Testis (tissue), 5 donors: Measurements from ENCODE around the gene GPATCH2. TPM values are rescaled to one million over a fixed set of nuclear protein-coding genes. Genes with fewer than 3 reads are reported as not detected.

ENCODE experiments used
- DNase-seq: peaks from one replicate; pipeline ENCODE4 v3.0.0-alpha.2; 2019
- H3K27ac ChIP-seq, 2 donors: fragments of 200-600 bp; sonication (generic); one replicate each; pipeline ENCODE4 v1.5.1; 2019
- H3K27me3 ChIP-seq: fragments of 200-600 bp; sonication (generic); one replicate; pipeline ENCODE4 v1.5.1; 2019
- H3K36me3 ChIP-seq: fragments of 200-600 bp; sonication (generic); one replicate; pipeline ENCODE4 v1.5.1; 2017; ENCODE audit warnings: low read depth; ENCODE audit errors: missing control alignments
- H3K4me1 ChIP-seq: fragments of 200-600 bp; sonication (generic); one replicate; pipeline ENCODE4 v1.5.1; 2019
- H3K4me3 ChIP-seq, 2 donors: fragments of 200-600 bp; sonication (generic); one replicate each; pipeline ENCODE4 v1.5.1; 2017 to 2019
- H3K9me3 ChIP-seq: fragments of 200-600 bp; sonication (generic); one replicate; pipeline ENCODE4 v1.5.1; 2017
- CTCF ChIP-seq, 3 experiments: fragments of 450-650 bp in 2 of 3; fragments of 200-600 bp in 1 of 3; sonication (generic) in 1 of 3; IDR thresholded peaks; one replicate each; pipeline ENCODE4 v1.5.1; 2016 to 2019; ENCODE audit warnings: antibody characterized with exemption in 3 of 3, mild to moderate bottlenecking in 2 of 3, moderate library complexity in 1 of 3
- POLR2A ChIP-seq: fragments of 450-650 bp; IDR thresholded peaks from one replicate; pipeline ENCODE4 v1.6.1; 2017; ENCODE audit warnings: antibody characterized with exemption, mild to moderate bottlenecking, moderate library complexity
- WGBS, 2 donors: methylation state at CpG; one replicate each; pipeline ENCODE4 v1.1.5; 2018; 5-methylcytosine and 5-hydroxymethylcytosine counted together
- intact Hi-C: fragments of 100-400 bp; cut with DNase I; formaldehyde crosslinking; loops from one replicate; pipeline ENCODE4 v1.15.1; 2023; ENCODE audit warnings: low total_unique reads
- long read RNA-seq, 2 donors: transcript quantifications; one replicate each; lab custom pipeline, GENCODE V29; 2026
- polyA plus RNA-seq: library from polyadenylated mRNA; stranded (reverse); fragments of 350-450 nt; fragmentation: Illumina TruSeq; extraction: RNeasy Lipid Tissue Mini Kit (QIAGEN cat#74804); gene quantifications from one replicate; pipeline ENCODE4 v1.2.3, GENCODE V29; 2014; ENCODE audit warnings: low read depth, low replicate concordance; ENCODE audit not compliant: insufficient read depth
- total RNA-seq, 2 donors: library from RNA; depleted of rRNA; stranded (reverse); fragments of >200 nt; gene quantifications; one replicate each; pipeline ENCODE4 v1.2.3, GENCODE V29; 2016

GPATCH2 gene
- total RNA-seq, result 10 to 100 TPM; 20.6 to 31.0 TPM
- polyA plus RNA-seq, result 14.1 TPM
- long read RNA-seq, donor 1, partial matches to known transcripts, result 9 of 10 reads
- long read RNA-seq, donor 1, other reads (novel, unspliced or antisense), result 0 of 10 reads
- long read RNA-seq, donor 2, partial matches to known transcripts, result 8 of 8 reads
- long read RNA-seq, donor 2, other reads (novel, unspliced or antisense), result 0 of 8 reads

- H3K27ac ChIP-seq, result peak within 1 kb of the TSS; percentile 93 to 94
- peak within 1 kb of the TSS; percentile 77 to 93 for H3K4me3 ChIP-seq
- peaks cover 11% of the 10 kb centered on the region for H3K4me1 ChIP-seq
- TF ChIP-seq CTCF (IDR thresholded peaks at IDR 0.05) (no peak), POLR2A (no peak)
- WGBS, 2 donors, result 1% methylated on average over 31 to 33 of the region's 42 CpGs
- intact Hi-C loops, result no loop called here
- DNase-seq, result peak; percentile 91
- H3K9me3 ChIP-seq, result no peaks in the 10 kb centered on the region
- H3K36me3 ChIP-seq, result no peaks in the 10 kb centered on the region
- no peaks in the 10 kb centered on the region for H3K27me3 ChIP-seq
Observed at GRCh38 chr1:217630711-217631591, at the start of gene GPATCH2, which contains the start of gene SPATA17. Gene GPATCH2 (minus strand): TSS chr1:217631090. CDS start chr1:217630971, 119 bp downstream. Gene SPATA17 (plus strand): TSS chr1:217631344. CDS start chr1:217631379, 35 bp downstream.

- no peaks in the 10 kb centered on the region for H3K9me3 ChIP-seq
- no peaks in the 10 kb centered on the region for H3K36me3 ChIP-seq
- no peaks in the 10 kb centered on the region for H3K27me3 ChIP-seq
- H3K4me3 ChIP-seq, result no peak overlapping the region
- no peak for TF ChIP-seq CTCF (IDR thresholded peaks at IDR 0.05)
- TF ChIP-seq POLR2A, result no peak
- no peaks in the 10 kb centered on the region for H3K4me1 ChIP-seq
- DNase-seq, result no peak
- H3K27ac ChIP-seq, result no peak overlapping the region
- intact Hi-C loops, result no loop called here
- 46 to 81% methylated on average over 3 to 4 of the region's 4 CpGs for WGBS, 2 donors
Observed at GRCh38 chr1:217674028-217674729, 43.3 kb upstream of the GPATCH2 start.

GRCh38 chr1:217673387-217673786 lies 42.5 kb upstream of the GPATCH2 start:
- DNase-seq, result no peak
- H3K27ac ChIP-seq, result no peak overlapping the region
- WGBS, 2 donors, result 69% methylated on average over 2 of the region's 2 CpGs
- H3K4me3 ChIP-seq, result no peak overlapping the region
- H3K9me3 ChIP-seq, result no peaks in the 10 kb centered on the region
- no peaks in the 10 kb centered on the region for H3K4me1 ChIP-seq
- no peak for TF ChIP-seq POLR2A
- TF ChIP-seq CTCF (IDR thresholded peaks at IDR 0.05), result no peak
- H3K36me3 ChIP-seq, result no peaks in the 10 kb centered on the region
- intact Hi-C loops, result no loop called here
- H3K27me3 ChIP-seq, result no peaks in the 10 kb centered on the region

- H3K27ac ChIP-seq, result no peak overlapping the region
- TF ChIP-seq CTCF (IDR thresholded peaks at IDR 0.05), result no peak
- TF ChIP-seq POLR2A, result no peak
- H3K9me3 ChIP-seq, result no peaks in the 10 kb centered on the region
- H3K36me3 ChIP-seq, result no peaks in the 10 kb centered on the region
- no peaks in the 10 kb centered on the region for H3K4me1 ChIP-seq
- WGBS, 2 donors, result 68 to 69% methylated on average over 2 of the region's 2 CpGs
- no peak overlapping the region for H3K4me3 ChIP-seq
- no peaks in the 10 kb centered on the region for H3K27me3 ChIP-seq
- intact Hi-C loops, result no loop called here
- no peak for DNase-seq
Observed at GRCh38 chr1:217668351-217668940, 37.6 kb upstream of the GPATCH2 start.
